Measurements from ENCODE around the gene MRGPRD.

Gene MRGPRD

GRCh38 chr11:68932933-68933577, 47.7 kb downstream of the MRGPRD start:
- DNase-seq: no peak
- Histone ChIP-seq H2BK5ac (ENCODE audit: low read depth, low read length, poor library complexity, severe bottlenecking) (no peak overlapping the region), H3K36me3 (ENCODE audit: control insufficient read depth in 1 of 2, insufficient read depth in 2 of 2, low read depth in 1 of 2, low read length in 2 of 2) (peaks cover 83 to 96% of the 10 kb centered on the region in 2 experiments), H2AFZ (ENCODE audit: low read depth, low read length) (no peak overlapping the region), H3K27ac (ENCODE audit: low read length, poor library complexity, severe bottlenecking) (no peak overlapping the region), H3K18ac (ENCODE audit: low read depth in 1 of 2, low read length in 2 of 2) (no peak overlapping the region), H3K14ac (ENCODE audit: low read length in 2 of 2) (no peak overlapping the region), H2AK5ac (ENCODE audit: low read length, severe bottlenecking) (no peak overlapping the region), H4K91ac (ENCODE audit: low read length) (no peak overlapping the region), H3K27me3 (ENCODE audit: control insufficient read depth in 1 of 2, insufficient read depth in 1 of 2, low read length in 2 of 2) (no peaks in the 10 kb centered on the region), H3K9ac (ENCODE audit: low read length) (no peak overlapping the region), H4K8ac (ENCODE audit: low read length) (no peak overlapping the region), H3K79me1 (replicated peaks; ENCODE audit: low read length, poor library complexity, severe bottlenecking) (peaks cover 7% of the 10 kb centered on the region), H2BK12ac (ENCODE audit: low read length in 2 of 2) (no peak overlapping the region), H3K4me2 (ENCODE audit: low read length, poor library complexity, severe bottlenecking) (no peak overlapping the region), H3K4ac (ENCODE audit: low read depth in 1 of 2, low read length in 2 of 2) (no peak overlapping the region), H2BK120ac (ENCODE audit: low read depth, low read length) (no peak overlapping the region), H3K9me3 (ENCODE audit: control insufficient read depth, low read length) (no peaks in the 10 kb centered on the region), H3K4me3 (ENCODE audit: insufficient read depth in 1 of 2, low read depth in 1 of 2, low read length in 2 of 2) (no peak overlapping the region), H2BK15ac (ENCODE audit: low read depth, poor library complexity, severe bottlenecking) (no peak overlapping the region), H3K4me1 (ENCODE audit: control insufficient read depth, insufficient read depth, low read depth, low read length) (peaks cover 1% of the 10 kb centered on the region), H3K23ac (ENCODE audit: low read length in 2 of 2) (no peak overlapping the region)
- WGBS: 97% methylated on average over 24 of the region's 24 CpGs

GRCh38 chr11:68932358-68932757, 48.4 kb downstream of the MRGPRD start:
- Histone ChIP-seq H3K23ac (ENCODE audit: low read length in 2 of 2) (no peak overlapping the region), H2BK15ac (ENCODE audit: low read depth, poor library complexity, severe bottlenecking) (no peak overlapping the region), H3K27ac (ENCODE audit: low read length, poor library complexity, severe bottlenecking) (no peak overlapping the region), H3K9me3 (ENCODE audit: control insufficient read depth, low read length) (peaks cover 2% of the 10 kb centered on the region), H3K4ac (ENCODE audit: low read depth in 1 of 2, low read length in 2 of 2) (no peak overlapping the region), H3K27me3 (ENCODE audit: control insufficient read depth in 1 of 2, insufficient read depth in 1 of 2, low read length in 2 of 2) (no peaks in the 10 kb centered on the region), H2BK12ac (ENCODE audit: low read length in 2 of 2) (no peak overlapping the region), H2BK120ac (ENCODE audit: low read depth, low read length) (no peak overlapping the region), H2AFZ (ENCODE audit: low read depth, low read length) (no peak overlapping the region), H2BK5ac (ENCODE audit: low read depth, low read length, poor library complexity, severe bottlenecking) (no peak overlapping the region), H3K36me3 (ENCODE audit: control insufficient read depth in 1 of 2, insufficient read depth in 2 of 2, low read depth in 1 of 2, low read length in 2 of 2) (peaks cover 83 to 94% of the 10 kb centered on the region in 2 experiments), H3K14ac (ENCODE audit: low read length in 2 of 2) (no peak overlapping the region), H3K4me2 (ENCODE audit: low read length, poor library complexity, severe bottlenecking) (no peak overlapping the region), H4K91ac (ENCODE audit: low read length) (no peak overlapping the region), H3K4me1 (ENCODE audit: control insufficient read depth, insufficient read depth, low read depth, low read length) (peaks cover 1% of the 10 kb centered on the region), H2AK5ac (ENCODE audit: low read length, severe bottlenecking) (no peak overlapping the region), H3K4me3 (ENCODE audit: insufficient read depth in 1 of 2, low read depth in 1 of 2, low read length in 2 of 2) (no peak overlapping the region), H3K18ac (ENCODE audit: low read depth in 1 of 2, low read length in 2 of 2) (no peak overlapping the region), H3K79me1 (replicated peaks; ENCODE audit: low read length, poor library complexity, severe bottlenecking) (peaks cover 11% of the 10 kb centered on the region), H4K8ac (ENCODE audit: low read length) (no peak overlapping the region), H3K9ac (ENCODE audit: low read length) (no peak overlapping the region)
- WGBS: 98% methylated on average over 5 of the region's 7 CpGs
- DNase-seq: no peak

- Histone ChIP-seq H3K36me3 (ENCODE audit: control insufficient read depth in 1 of 2, insufficient read depth in 2 of 2, low read depth in 1 of 2, low read length in 2 of 2) (peaks cover 83 to 93% of the 10 kb centered on the region in 2 experiments), H3K79me1 (replicated peaks; ENCODE audit: low read length, poor library complexity, severe bottlenecking) (peaks cover 14% of the 10 kb centered on the region), H3K18ac (ENCODE audit: low read depth in 1 of 2, low read length in 2 of 2) (no peak overlapping the region), H2AFZ (ENCODE audit: low read depth, low read length) (no peak overlapping the region), H3K23ac (ENCODE audit: low read length in 2 of 2) (no peak overlapping the region), H3K4me3 (ENCODE audit: insufficient read depth in 1 of 2, low read depth in 1 of 2, low read length in 2 of 2) (no peak overlapping the region), H2BK120ac (ENCODE audit: low read depth, low read length) (no peak overlapping the region), H4K91ac (ENCODE audit: low read length) (no peak overlapping the region), H3K4me2 (ENCODE audit: low read length, poor library complexity, severe bottlenecking) (no peak overlapping the region), H3K27me3 (ENCODE audit: control insufficient read depth in 1 of 2, insufficient read depth in 1 of 2, low read length in 2 of 2) (no peaks in the 10 kb centered on the region), H2BK12ac (ENCODE audit: low read length in 2 of 2) (no peak overlapping the region), H3K4ac (ENCODE audit: low read depth in 1 of 2, low read length in 2 of 2) (no peak overlapping the region), H3K4me1 (ENCODE audit: control insufficient read depth, insufficient read depth, low read depth, low read length) (peaks cover 1% of the 10 kb centered on the region), H4K8ac (ENCODE audit: low read length) (no peak overlapping the region), H3K27ac (ENCODE audit: low read length, poor library complexity, severe bottlenecking) (no peak overlapping the region), H2BK5ac (ENCODE audit: low read depth, low read length, poor library complexity, severe bottlenecking) (no peak overlapping the region), H3K14ac (ENCODE audit: low read length in 2 of 2) (no peak overlapping the region), H2AK5ac (ENCODE audit: low read length, severe bottlenecking) (no peak overlapping the region), H3K9me3 (ENCODE audit: control insufficient read depth, low read length) (peaks cover 6% of the 10 kb centered on the region), H3K9ac (ENCODE audit: low read length) (no peak overlapping the region), H2BK15ac (ENCODE audit: low read depth, poor library complexity, severe bottlenecking) (no peak overlapping the region)
- WGBS: 91% methylated on average over 17 of the region's 17 CpGs
- DNase-seq: no peak
Observed at GRCh38 chr11:68931911-68932310, 48.9 kb downstream of the MRGPRD start.

- Histone ChIP-seq H2BK120ac (ENCODE audit: low read depth, low read length) (no peak overlapping the region), H3K14ac (ENCODE audit: low read length in 2 of 2) (no peak overlapping the region), H3K18ac (ENCODE audit: low read depth in 1 of 2, low read length in 2 of 2) (no peak overlapping the region), H3K4me2 (ENCODE audit: low read length, poor library complexity, severe bottlenecking) (no peak overlapping the region), H2BK15ac (ENCODE audit: low read depth, poor library complexity, severe bottlenecking) (no peak overlapping the region), H3K79me1 (replicated peaks; ENCODE audit: low read length, poor library complexity, severe bottlenecking) (peaks cover 14% of the 10 kb centered on the region), H2AK5ac (ENCODE audit: low read length, severe bottlenecking) (no peak overlapping the region), H4K91ac (ENCODE audit: low read length) (no peak overlapping the region), H3K4ac (ENCODE audit: low read depth in 1 of 2, low read length in 2 of 2) (no peak overlapping the region), H2AFZ (ENCODE audit: low read depth, low read length) (no peak overlapping the region), H4K8ac (ENCODE audit: low read length) (no peak overlapping the region), H3K27me3 (ENCODE audit: control insufficient read depth in 1 of 2, insufficient read depth in 1 of 2, low read length in 2 of 2) (no peaks in the 10 kb centered on the region), H3K23ac (ENCODE audit: low read length in 2 of 2) (no peak overlapping the region), H3K27ac (ENCODE audit: low read length, poor library complexity, severe bottlenecking) (no peak overlapping the region), H3K36me3 (ENCODE audit: control insufficient read depth in 1 of 2, insufficient read depth in 2 of 2, low read depth in 1 of 2, low read length in 2 of 2) (peaks cover 83 to 91% of the 10 kb centered on the region in 2 experiments), H3K4me3 (ENCODE audit: insufficient read depth in 1 of 2, low read depth in 1 of 2, low read length in 2 of 2) (no peak overlapping the region), H3K9ac (ENCODE audit: low read length) (no peak overlapping the region), H3K4me1 (ENCODE audit: control insufficient read depth, insufficient read depth, low read depth, low read length) (peaks cover 1% of the 10 kb centered on the region), H3K9me3 (ENCODE audit: control insufficient read depth, low read length) (peaks cover 12% of the 10 kb centered on the region), H2BK5ac (ENCODE audit: low read depth, low read length, poor library complexity, severe bottlenecking) (no peak overlapping the region), H2BK12ac (ENCODE audit: low read length in 2 of 2) (no peak overlapping the region)
- 93% methylated on average over 21 of the region's 21 CpGs for WGBS
- DNase-seq: no peak
Observed at GRCh38 chr11:68930991-68931855, 49.6 kb downstream of the MRGPRD start.
